Stimulated activated CD4-positive, alpha-beta T cell treated with anti-CD3 and anti-CD28 coated beads, TNF-alpha, amount 100 ng/mL, for 24 hours (primary cell): ENCODE measurements around the gene PCTP.

Experiments used
- DNase-seq, 3 experiments: peaks; one replicate each; pipeline ENCODE4 v3.0.0-alpha.2; 2020; ENCODE audit warnings: low read depth in 3 of 3

The PCTP gene

GRCh38 chr17:55757659-55758058, 6.8 kb downstream of the PCTP start:
- no peak for DNase-seq

GRCh38 chr17:55758171-55758570, 7.3 kb downstream of the PCTP start:
- DNase-seq, result no peak

- DNase-seq, result no peak
These were observed 9.9 kb downstream of the PCTP start for GRCh38 chr17:55760643-55761355.

DNA sequence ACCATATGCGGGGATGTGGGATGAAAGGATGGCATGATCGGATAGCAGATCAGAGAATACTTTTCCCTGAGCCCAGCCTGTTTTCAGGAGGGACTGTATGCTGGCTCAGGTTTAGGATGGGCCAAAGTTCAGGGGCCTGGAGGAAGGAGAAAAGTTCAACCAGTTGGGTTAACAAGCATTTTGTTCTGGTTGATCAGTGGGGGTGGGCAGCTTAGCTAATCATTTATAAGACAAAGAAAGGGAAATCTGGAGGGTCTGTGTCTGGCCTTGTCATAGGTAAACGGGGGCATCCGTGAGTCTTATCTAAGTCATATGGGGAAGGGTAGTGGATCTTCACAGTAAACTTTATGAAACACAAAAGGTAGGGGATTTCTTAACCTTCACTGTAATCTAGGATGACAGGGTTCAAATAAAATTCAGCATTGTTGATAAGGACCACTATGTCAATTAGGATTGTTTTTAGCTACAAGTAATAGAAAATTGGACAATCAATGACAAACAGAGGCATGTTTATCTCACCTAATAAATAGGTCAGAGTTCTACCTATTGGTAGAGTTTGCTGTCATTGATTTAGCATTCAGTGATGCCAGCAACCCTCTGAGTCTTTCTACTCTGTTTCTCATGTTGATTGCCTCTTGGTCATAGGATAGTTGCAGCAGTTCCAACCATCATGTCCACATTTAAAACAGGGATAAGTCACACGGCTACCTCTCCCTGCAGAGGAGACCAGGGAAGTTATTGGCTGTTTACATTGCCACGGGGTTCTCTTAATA, 11.4 kb downstream of the PCTP start:
- DNase-seq, result no peak

DNA sequence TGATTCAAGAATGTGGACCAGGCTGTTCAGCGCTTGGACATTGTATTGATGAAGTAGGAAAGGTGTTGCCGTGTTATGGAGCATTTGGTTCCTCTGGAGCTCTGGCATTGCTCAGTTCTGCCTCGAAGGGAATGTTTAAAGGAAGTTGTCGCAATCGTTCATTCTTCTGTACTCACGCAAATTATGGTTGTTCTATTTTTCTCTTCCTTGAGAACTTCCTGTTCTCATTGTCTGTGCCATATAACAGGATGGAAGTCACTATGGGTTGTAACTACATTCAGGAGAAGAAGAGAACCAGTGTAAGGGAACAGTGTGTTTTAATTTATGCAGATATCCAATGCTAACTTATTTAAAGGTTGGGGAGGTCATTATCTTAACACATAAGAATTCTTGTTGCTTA, 13.0 kb downstream of the PCTP start:
- no peak for DNase-seq

- no peak for DNase-seq
These were observed 13.8 kb downstream of the PCTP start for GRCh38 chr17:55764610-55765009.

- no peak for DNase-seq
These were observed 14.6 kb downstream of the PCTP start for GRCh38 chr17:55765472-55765871.

GRCh38 chr17:55768936-55769624, 18.2 kb downstream of the PCTP start:
- no peak for DNase-seq

DNA sequence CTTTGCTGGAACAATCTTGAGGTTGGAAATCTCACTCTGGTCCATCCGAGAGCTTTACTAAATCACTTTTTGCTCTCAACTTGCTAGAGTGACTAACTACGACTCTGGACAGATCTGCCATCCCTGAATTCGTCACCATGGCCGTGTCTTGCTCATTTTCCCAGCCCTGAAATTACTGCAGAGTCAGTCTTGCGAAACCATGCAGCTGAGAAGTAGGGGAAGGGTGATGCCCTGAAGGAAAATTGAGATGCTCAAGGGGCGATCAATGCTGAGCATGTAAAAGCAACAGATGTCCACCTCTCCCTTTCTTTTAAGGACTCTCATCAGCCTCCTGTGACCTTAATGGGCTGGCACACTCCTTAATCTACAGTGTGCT, 18.8 kb downstream of the PCTP start:
- no peak for DNase-seq

GRCh38 chr17:55770196-55770870, 19.5 kb downstream of the PCTP start:
- no peak for DNase-seq

DNA sequence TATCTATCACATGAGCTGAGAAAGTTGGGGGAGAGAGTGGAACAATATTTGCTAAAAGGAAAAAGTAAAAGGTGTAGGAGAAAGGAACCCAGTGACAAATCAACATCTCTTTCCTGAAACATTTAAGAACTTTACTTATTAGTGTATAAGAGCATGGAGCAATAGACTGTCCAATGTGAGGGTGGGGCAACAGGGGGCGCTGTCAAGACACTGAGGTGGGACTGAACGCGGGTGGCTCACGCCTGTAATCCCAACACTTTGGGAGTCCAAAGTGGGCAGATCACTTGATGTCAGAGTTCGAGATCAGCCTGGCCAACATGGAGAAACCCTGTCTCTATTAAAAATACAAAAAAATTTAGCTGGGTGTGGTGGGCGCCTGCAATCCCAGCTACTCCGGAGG, 21.2 kb downstream of the PCTP start:
- DNase-seq, result no peak

GRCh38 chr17:55773671-55774070, 22.8 kb downstream of the PCTP start:
- DNase-seq, result no peak

DNA sequence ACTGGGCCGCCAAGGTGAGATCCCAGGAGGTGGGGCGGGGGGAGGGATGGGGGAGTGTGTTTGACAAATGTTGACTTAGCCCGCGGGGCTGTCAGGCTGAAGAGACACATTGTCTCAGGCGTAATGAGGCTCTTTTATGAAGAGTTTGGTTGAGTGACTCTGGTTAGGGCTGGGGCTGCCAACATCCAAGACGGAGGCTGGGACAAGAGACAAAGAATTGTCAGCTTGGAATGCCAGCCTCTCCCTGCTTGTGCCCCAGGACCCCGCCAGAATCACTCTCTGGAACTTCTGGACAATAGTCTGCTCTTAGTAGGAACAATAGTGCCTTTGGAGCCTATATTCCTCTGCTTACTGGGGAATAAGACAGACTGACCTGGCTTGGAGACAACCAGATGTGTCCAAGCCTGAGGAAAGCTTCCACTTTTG, 24.0 kb downstream of the PCTP start:
- DNase-seq, result no peak

DNA sequence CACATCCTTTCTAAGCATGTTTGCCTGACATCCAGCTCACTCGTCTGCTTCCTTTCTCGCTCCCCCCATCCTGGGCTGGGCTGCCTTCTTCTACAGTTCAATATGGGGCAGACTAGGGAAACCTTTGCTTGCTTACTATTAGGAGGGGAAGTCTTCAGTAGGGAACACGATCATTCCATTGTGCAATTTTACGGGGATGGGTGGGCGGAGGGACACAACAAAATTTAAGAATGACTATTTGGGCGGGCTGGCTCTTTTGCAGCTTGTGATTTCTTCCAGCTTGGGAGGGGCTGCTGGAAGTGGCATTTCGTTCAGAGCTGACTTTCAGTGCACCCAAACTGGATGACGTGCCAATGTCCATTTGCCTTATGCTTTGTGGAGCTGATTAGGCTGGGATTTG, 25.4 kb downstream of the PCTP start:
- DNase-seq, result no peak

DNA sequence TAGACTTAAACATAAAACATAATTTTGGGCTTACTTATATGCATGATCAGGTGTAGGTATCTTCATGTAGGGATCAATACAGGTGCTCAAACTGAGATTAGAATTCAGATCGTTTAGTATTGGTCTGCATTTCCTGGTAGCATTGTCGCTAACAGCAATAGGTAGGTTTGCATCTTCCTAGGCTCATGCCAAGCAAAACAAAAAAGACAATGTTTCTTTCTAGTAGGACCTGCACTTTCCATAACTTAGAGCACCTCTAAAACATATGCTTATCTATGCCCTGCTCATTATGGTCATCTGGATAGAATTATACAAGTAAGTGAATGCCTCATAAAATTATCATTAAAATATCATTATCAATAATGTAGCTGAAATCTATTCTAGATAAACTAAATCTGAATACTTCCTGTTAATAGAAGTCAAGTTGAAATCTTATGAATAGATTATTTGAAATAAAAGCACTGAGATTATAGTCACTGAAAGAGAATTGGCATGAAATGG, 26.7 kb downstream of the PCTP start:
- no peak for DNase-seq

GRCh38 chr17:55778389-55779118, 27.7 kb downstream of the PCTP start:
- no peak for DNase-seq

DNA sequence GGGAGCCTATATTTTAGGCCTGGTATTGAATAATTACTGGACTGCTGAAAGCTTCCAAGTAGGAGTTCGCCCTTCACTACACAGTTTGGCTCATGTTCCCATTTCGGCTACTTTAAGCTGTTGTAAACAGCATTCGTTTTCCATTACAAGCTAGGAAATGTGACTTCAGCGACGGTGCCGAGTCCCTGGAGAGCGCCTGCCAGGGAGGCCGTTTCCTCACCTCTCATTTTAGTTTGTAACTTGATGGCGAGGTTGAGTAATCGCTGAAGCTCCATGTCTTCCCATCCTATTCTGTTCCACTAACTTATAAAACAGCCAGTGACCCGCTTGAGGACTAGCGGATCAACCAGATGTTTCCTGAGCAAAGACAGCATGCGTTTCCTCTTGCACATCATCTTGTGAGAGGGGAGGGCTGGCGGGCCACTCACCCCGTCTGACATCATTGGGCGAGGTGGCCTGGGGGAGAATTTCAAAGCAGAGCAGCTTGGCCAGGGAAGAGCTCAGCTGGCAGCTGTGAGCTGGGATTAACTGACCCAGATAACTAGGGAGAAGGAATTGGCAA, 32.9 kb downstream of the PCTP start:
- DNase-seq, result no peak

- DNase-seq, result no peak
These were observed 33.8 kb downstream of the PCTP start for GRCh38 chr17:55784666-55785065.

DNA sequence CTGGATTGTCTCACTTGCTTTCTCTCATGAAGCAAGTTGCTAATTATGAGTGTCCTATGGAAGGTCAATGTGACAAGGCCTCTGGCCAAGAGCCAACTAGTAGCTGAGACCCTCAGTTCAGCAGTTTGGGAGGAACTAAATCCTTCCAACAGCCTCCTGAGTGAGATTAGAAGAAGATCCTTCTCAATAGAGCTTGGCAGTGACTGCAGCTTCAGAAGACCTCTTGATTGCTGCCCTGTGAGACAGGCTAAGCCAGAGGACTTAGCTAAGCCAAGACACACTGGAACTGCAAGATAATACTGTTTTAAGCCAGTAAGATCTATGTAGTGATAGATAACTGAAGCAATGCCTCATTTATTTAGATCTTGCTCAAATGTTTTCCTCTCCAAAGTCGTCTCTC, 34.3 kb downstream of the PCTP start:
- DNase-seq, result no peak

GRCh38 chr17:55793272-55793671, 42.4 kb downstream of the PCTP start:
- DNase-seq, result no peak
